ENCODE data around the gene C17orf58.
"Not testable (repeated sequence)": the region's sequence is repeated elsewhere in the genome, so short reads cannot be mapped to it uniquely, and the experiment has no call there.

C17orf58 gene

GRCh38 chr17:67999291-67999911 is 3.1 kb upstream of the C17orf58 start:
- FAIRE-seq, result no peak

- FAIRE-seq, result no peak
Observed at GRCh38 chr17:67998466-67998865, 2.2 kb upstream of the C17orf58 start.

- FAIRE-seq, result no peak
Observed at GRCh38 chr17:67995570-67996263, 552 bp downstream of the C17orf58 start.

GRCh38 chr17:67994817-67995569 is 1.3 kb downstream of the C17orf58 start:
- no peak for FAIRE-seq

- FAIRE-seq, result no peak
Observed at GRCh38 chr17:67993998-67994361, 2.3 kb downstream of the C17orf58 start.

GRCh38 chr17:67993153-67993997 is 2.9 kb downstream of the C17orf58 start:
- no peak for FAIRE-seq

- FAIRE-seq, result no peak
Observed at GRCh38 chr17:67992548-67993152, 3.6 kb downstream of the C17orf58 start.

GRCh38 chr17:67990909-67991308 is 5.4 kb downstream of the C17orf58 start:
- no peak for FAIRE-seq

GRCh38 chr17:67983383-67983688 is 12.9 kb downstream of the C17orf58 start:
- no peak for FAIRE-seq

GRCh38 chr17:67982686-67983382 is 13.4 kb downstream of the C17orf58 start:
- no peak for FAIRE-seq

GRCh38 chr17:67982034-67982640 is 14.1 kb downstream of the C17orf58 start:
- FAIRE-seq, result no peak

- not testable (repeated sequence) for FAIRE-seq
Observed at GRCh38 chr17:67980883-67981282, 15.4 kb downstream of the C17orf58 start.

- no peak for FAIRE-seq
Observed at GRCh38 chr17:67980456-67980855, 15.8 kb downstream of the C17orf58 start.

- FAIRE-seq, result not testable (repeated sequence)
Observed at GRCh38 chr17:67976306-67976705, 20.0 kb downstream of the C17orf58 start.

GRCh38 chr17:67974598-67975066 is 21.6 kb downstream of the C17orf58 start:
- FAIRE-seq, result no peak

GRCh38 chr17:67974185-67974584 is 22.1 kb downstream of the C17orf58 start:
- no peak for FAIRE-seq

GRCh38 chr17:67970783-67971182 is 25.5 kb downstream of the C17orf58 start:
- FAIRE-seq, result no peak

- peak; percentile 90 for FAIRE-seq
Observed at GRCh38 chr17:67963145-67963572, 33.1 kb downstream of the C17orf58 start.

- not testable (repeated sequence) for FAIRE-seq
Observed at GRCh38 chr17:67962156-67962555, 34.1 kb downstream of the C17orf58 start.

- not testable (repeated sequence) for FAIRE-seq
Observed at GRCh38 chr17:67960276-67960675, 36.0 kb downstream of the C17orf58 start.

- FAIRE-seq, result no peak
Observed at GRCh38 chr17:67959510-67959909, 36.8 kb downstream of the C17orf58 start.
